Pancreas (tissue), 10 donors: Measurements from ENCODE around the gene ZKSCAN2. TPM values are rescaled to one million over a fixed set of nuclear protein-coding genes. Genes with fewer than 3 reads are reported as not detected.

Experiments
- ATAC-seq, 4 donors: fragments of 200-7000 bp; cut with Tn5 transposase; one replicate each; pipeline versions ENCODE4 v1.8.0 to v1.9.1; 2020; ENCODE audit warnings: mild to moderate bottlenecking in 4 of 4, moderate library complexity in 4 of 4
- DNase-seq, 6 donors: peaks; one replicate each; pipeline ENCODE4 v3.0.0-alpha.2; 2020
- FAIRE-seq: peaks from 2 replicates; lab custom pipeline; 2012; peaks lifted over from hg19 to GRCh38; lab: Jason Lieb, UNC
- H3K27ac ChIP-seq, 4 donors: fragments of 200-600 bp; sonication (generic); 1 replicate in 3 of 4; 2 replicates in 1 of 4; pipeline versions ENCODE4 v1.5.0 to v1.8.0; 2020
- H3K27me3 ChIP-seq, 4 donors: fragments of 200-600 bp; one replicate each; pipeline ENCODE4 v1.8.0; 2021
- H3K36me3 ChIP-seq, 3 donors: fragments of 200-600 bp; sonication (generic) in 1 of 3; one replicate each; pipeline versions ENCODE4 v1.5.0 to v1.8.0; 2020 to 2021
- H3K4me1 ChIP-seq, 3 donors: fragments of 200-600 bp; one replicate each; pipeline ENCODE4 v1.8.0; 2021
- H3K4me3 ChIP-seq, 4 donors: fragments of 200-600 bp; sonication (generic) in 2 of 4; one replicate each; pipeline versions ENCODE4 v1.5.0 to v1.8.0; 2020 to 2021
- H3K9me3 ChIP-seq, 4 donors: fragments of 200-600 bp; one replicate each; pipeline ENCODE4 v1.8.0; 2021
- WGBS, 2 donors: extraction: QIAGEN DNeasy Blood & Tissue Kit; methylation state at CpG; one replicate each; pipeline ENCODE4 v1.1.7; 2013; 5-methylcytosine and 5-hydroxymethylcytosine counted together
- intact Hi-C, 3 donors: fragments of 100-400 bp; cut with DNase I; formaldehyde crosslinking; loops; one replicate each; pipeline versions ENCODE4 v1.11.1 to v1.14.2; 2022
- polyA plus RNA-seq, 2 donors: library from polyadenylated mRNA; stranded (reverse); fragments of 200-250 nt; gene quantifications; one replicate each; pipeline ENCODE4 v1.2.3, GENCODE V29; 2013
- total RNA-seq, 6 donors: library from RNA; stranded (reverse); fragmentation: NEBNext Ultra II Directional in 4 of 6; extraction: Animal tissue kit (Norgen Biotek cat#: 25700) in 4 of 6; gene quantifications; one replicate each; pipeline versions ENCODE4 v1.2.1 to v1.2.4, GENCODE V29; 2021 to 2023
- TF ChIP-seq, protein P1 (sequence below), 4 donors: fragments of 200-600 bp; sonication (generic) in 3 of 4; IDR thresholded peaks; one replicate each; pipeline versions ENCODE4 v1.5.0 to v1.8.0; 2021; ENCODE audit warnings: antibody characterized with exemption in 4 of 4
- donor health status: healthy with polysubstance abuse.
- donor health status: DM: no; HTN: no; CAD: no; lungs with moderate emphysema.
- donor health status: DM: no; HTN: no; CAD: no.
- donor health status: control.
- donor health status: control.
- donor health status: Bipolar disorder and iron deficiency.
- donor health status: DM: yes; HTN: yes; CAD: no.
- donor health status: DM: no; HTN: no; CAD: no.
- donor health status: DM: no; HTN: no; CAD: no.
- donor health status: DM: yes; HTN: yes; CAD: no.

ZKSCAN2 gene
- total and polyA plus RNA-seq, 8 donors = 0.80 to 2.6 (median 1.9) TPM

DNA sequence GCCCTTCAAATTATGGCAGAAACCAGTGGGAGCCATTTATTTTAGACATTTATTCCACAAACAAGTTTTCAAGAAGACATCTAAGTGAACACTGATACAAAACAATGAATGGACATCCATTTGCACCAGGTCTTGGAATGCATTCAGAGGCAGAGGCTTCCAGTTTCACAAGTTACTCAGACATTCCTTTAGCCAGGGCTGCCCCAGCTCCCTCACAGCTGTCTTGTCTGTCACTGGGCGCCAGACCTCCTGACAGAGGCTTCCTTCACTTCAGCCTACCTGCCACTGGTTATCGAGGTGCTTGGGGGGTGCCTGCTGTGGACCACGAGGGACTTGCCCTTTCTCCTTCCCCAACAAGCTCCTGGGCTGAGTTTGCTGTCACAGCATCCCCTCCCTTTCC lies 21.7 kb downstream of the ZKSCAN2 start:
- intact Hi-C loops = no loop called here
- H3K9me3 ChIP-seq = no peaks in the 10 kb centered on the region
- 81 to 90% methylated on average over 3 of the region's 3 CpGs for WGBS, 2 donors
- H3K27me3 ChIP-seq = no peaks in the 10 kb centered on the region
- TF ChIP-seq, protein P1, sequence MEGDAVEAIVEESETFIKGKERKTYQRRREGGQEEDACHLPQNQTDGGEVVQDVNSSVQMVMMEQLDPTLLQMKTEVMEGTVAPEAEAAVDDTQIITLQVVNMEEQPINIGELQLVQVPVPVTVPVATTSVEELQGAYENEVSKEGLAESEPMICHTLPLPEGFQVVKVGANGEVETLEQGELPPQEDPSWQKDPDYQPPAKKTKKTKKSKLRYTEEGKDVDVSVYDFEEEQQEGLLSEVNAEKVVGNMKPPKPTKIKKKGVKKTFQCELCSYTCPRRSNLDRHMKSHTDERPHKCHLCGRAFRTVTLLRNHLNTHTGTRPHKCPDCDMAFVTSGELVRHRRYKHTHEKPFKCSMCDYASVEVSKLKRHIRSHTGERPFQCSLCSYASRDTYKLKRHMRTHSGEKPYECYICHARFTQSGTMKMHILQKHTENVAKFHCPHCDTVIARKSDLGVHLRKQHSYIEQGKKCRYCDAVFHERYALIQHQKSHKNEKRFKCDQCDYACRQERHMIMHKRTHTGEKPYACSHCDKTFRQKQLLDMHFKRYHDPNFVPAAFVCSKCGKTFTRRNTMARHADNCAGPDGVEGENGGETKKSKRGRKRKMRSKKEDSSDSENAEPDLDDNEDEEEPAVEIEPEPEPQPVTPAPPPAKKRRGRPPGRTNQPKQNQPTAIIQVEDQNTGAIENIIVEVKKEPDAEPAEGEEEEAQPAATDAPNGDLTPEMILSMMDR (IDR thresholded peaks at IDR 0.05) = no peak
- H3K4me1 ChIP-seq = no peaks in the 10 kb centered on the region
- DNase-seq = no peak
- H3K36me3 ChIP-seq = peaks cover 0 to 19% (median 0%) of the 10 kb centered on the region in 3 donors
- H3K4me3 ChIP-seq = no peak overlapping the region
- no peak for ATAC-seq
- FAIRE-seq = no peak
- no peak overlapping the region for H3K27ac ChIP-seq

GRCh38 chr16:25228372-25228771 lies 29.3 kb downstream of the ZKSCAN2 start:
- Histone ChIP-seq H3K36me3 (peaks cover 0 to 12% (median 0%) of the 10 kb centered on the region in 3 donors), H3K9me3 (no peaks in the 10 kb centered on the region), H3K27me3 (no peaks in the 10 kb centered on the region), H3K27ac (no peak overlapping the region), H3K4me3 (no peak overlapping the region), H3K4me1 (peaks cover 0 to 12% (median 0%) of the 10 kb centered on the region in 3 donors)
- TF ChIP-seq, protein P1 (IDR thresholded peaks at IDR 0.05) = no peak
- FAIRE-seq (no peak), ATAC-seq (no peak), DNase-seq (no peak)
- intact Hi-C loops = loop anchor here in 2 of 3 donors (10.0 kb wide), 2 partner anchors 104 to 174 kb away; no protein-coding TSS in a partner anchor
- WGBS, 2 donors = 81 to 86% methylated on average over 10 of the region's 10 CpGs

GRCh38 chr16:25224731-25225319 lies 32.8 kb downstream of the ZKSCAN2 start:
- DNase-seq (no peak), ATAC-seq (peak in 2 of 4 donors; percentile 2 to 16), FAIRE-seq (no peak)
- TF ChIP-seq, protein P1 (IDR thresholded peaks at IDR 0.05) = no peak
- no peak overlapping the region for H3K4me3 ChIP-seq
- no peaks in the 10 kb centered on the region for H3K9me3 ChIP-seq
- H3K36me3 ChIP-seq = peaks cover 0 to 12% (median 0%) of the 10 kb centered on the region in 3 donors
- no peaks in the 10 kb centered on the region for H3K27me3 ChIP-seq
- peak overlapping the region in 1 of 4 donors; percentile 22 for H3K27ac ChIP-seq
- intact Hi-C loops = loop anchor here in 2 of 3 donors (10.0 kb wide), 2 partner anchors 100 to 170 kb away; no protein-coding TSS in a partner anchor
- 46 to 49% methylated on average over 7 of the region's 7 CpGs for WGBS, 2 donors
- H3K4me1 ChIP-seq = peaks cover 0 to 18% (median 0%) of the 10 kb centered on the region in 3 donors

DNA sequence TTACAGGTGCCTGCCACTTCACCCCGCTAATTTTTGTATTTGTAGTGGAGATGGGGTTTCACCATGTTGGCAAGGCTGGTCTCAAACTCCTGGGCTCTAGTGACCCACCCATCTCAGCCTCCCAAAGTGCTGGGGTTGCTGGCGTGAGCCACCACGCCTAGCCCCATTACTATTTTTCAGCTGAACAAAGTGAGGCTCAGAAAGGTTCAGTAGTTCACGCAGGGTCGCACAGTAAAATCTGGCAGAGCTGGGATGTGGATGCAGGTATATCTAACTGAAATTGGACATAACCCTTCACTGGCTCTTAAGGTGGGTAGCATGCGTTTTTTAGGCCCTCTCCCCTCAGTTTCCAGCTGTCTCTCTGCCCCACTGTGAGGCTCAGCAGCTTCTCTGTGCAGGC lies 33.7 kb downstream of the ZKSCAN2 start:
- DNase-seq = no peak
- intact Hi-C loops = loop anchor here in 2 of 3 donors (10.0 kb wide), 2 partner anchors 99 to 169 kb away; no protein-coding TSS in a partner anchor
- no peak for ATAC-seq
- TF ChIP-seq, protein P1 (IDR thresholded peaks at IDR 0.05) = no peak
- whole genome bisulfite sequencing, 2 donors = 54 to 61% methylated on average over 6 of the region's 6 CpGs
- no peaks in the 10 kb centered on the region for H3K9me3 ChIP-seq
- peaks cover 0 to 12% (median 0%) of the 10 kb centered on the region in 3 donors for H3K36me3 ChIP-seq
- no peak overlapping the region for H3K4me3 ChIP-seq
- FAIRE-seq = no peak
- no peak overlapping the region for H3K27ac ChIP-seq
- H3K27me3 ChIP-seq = no peaks in the 10 kb centered on the region
- peaks cover 0 to 18% (median 0%) of the 10 kb centered on the region in 3 donors for H3K4me1 ChIP-seq

DNA sequence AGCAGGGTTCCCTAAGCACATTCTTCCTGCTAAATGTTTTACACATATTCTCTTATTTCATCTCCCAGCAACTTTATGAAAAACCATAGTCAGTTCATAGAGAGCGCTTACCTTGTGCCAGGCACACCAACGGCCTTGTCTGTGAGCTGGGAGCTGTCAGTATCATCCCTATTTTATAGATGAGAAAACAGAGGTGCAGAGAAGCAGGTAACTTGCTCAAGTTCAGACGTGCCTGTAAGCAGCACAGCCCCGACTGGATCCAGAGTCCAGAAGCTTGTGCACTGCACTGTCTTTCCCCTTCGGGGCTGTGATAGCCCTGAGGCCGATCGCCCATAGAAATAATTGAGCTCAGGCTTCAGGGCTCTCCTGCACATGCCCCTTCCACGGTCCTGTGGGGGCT lies 34.7 kb downstream of the ZKSCAN2 start:
- ATAC-seq (no peak), DNase-seq (no peak), FAIRE-seq (no peak)
- peak overlapping the region in 2 of 4 donors; percentile 1 to 23 for H3K27ac ChIP-seq
- H3K36me3 ChIP-seq = peaks cover 0 to 2% (median 0%) of the 10 kb centered on the region in 3 donors
- no peaks in the 10 kb centered on the region for H3K27me3 ChIP-seq
- H3K4me3 ChIP-seq = no peak overlapping the region
- intact Hi-C loops = loop anchor here in 2 of 3 donors (10.0 kb wide), 2 partner anchors 98 to 168 kb away; no protein-coding TSS in a partner anchor
- TF ChIP-seq, protein P1 (IDR thresholded peaks at IDR 0.05) = no peak
- H3K9me3 ChIP-seq = no peaks in the 10 kb centered on the region
- peaks cover 0 to 18% (median 0%) of the 10 kb centered on the region in 3 donors for H3K4me1 ChIP-seq
- WGBS, 2 donors = 48 to 53% methylated on average over 8 of the region's 8 CpGs
